ENCODE results near the gene CAMK2B.

GRCh38 chr7:44374007-44374763, 48.8 kb upstream of the CAMK2B start:
- TF ChIP-seq EZH2 (IDR thresholded peaks at IDR 0.05; ENCODE audit: borderline replicate concordance, low read depth, low read length, poor library complexity, severe bottlenecking): no peak
- TF ChIP-seq CTCF (conservative IDR thresholded peaks at IDR 0.05; ENCODE audit: low read depth, low read length): no peak
